ENCODE measurements around the gene NIPA2. TPM values are rescaled to one million over a fixed set of nuclear protein-coding genes. Genes with fewer than 3 reads are reported as not detected.

Gene NIPA2
- total RNA-seq, 1 donor, result 42.5 TPM

DNA sequence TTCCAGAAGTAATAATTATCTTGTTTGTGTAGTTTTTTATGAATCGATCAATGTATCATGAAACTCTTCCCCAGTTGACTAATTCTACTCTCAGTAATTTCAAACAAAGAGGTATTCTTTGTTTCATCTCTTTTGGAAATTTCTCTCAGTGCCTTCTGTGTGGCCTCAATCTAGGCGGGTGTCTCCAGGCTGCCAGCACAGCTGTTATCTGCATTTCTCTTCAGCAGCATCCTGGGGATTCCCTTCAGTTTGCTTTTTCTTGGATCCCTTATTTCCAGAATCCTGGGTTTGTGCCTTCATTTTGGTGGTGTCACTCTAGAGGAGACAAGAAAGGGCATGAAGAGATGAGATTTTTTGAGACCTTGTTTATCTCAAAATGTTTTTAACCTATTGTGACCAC lies 22.7 kb downstream of the NIPA2 start:
- H3K27me3 ChIP-seq (ENCODE audit: insufficient read depth, low read length), result no peaks in the 10 kb centered on the region
- H3K4me3 ChIP-seq (ENCODE audit: low read length), result no peak overlapping the region
- no peaks in the 10 kb centered on the region for H3K9me3 ChIP-seq (ENCODE audit: low read depth, low read length)
- no peaks in the 10 kb centered on the region for H3K4me1 ChIP-seq (ENCODE audit: insufficient read depth, low read length)

DNA sequence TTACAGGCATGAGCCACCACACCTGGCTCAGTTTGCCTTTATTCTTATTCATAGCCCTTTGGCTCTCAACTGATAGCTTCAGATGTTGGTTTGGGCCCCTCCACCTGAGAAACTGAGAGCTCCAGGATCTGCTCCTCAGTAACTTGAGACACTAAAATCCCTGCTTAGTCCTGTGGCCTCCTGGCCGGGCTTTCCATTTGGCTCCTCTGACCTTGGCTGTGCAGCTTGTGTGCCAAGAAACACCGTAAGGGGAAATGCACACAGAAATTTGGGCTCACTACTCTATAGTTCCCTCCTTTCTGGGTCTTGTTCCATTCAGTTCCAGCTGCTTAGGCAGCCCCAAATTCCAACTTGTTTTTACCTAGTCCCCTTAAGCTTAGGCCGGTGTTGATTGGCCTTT lies 24.9 kb downstream of the NIPA2 start:
- no peak overlapping the region for H3K4me3 ChIP-seq (ENCODE audit: low read length)
- H3K4me1 ChIP-seq (ENCODE audit: insufficient read depth, low read length), result no peaks in the 10 kb centered on the region
- H3K9me3 ChIP-seq (ENCODE audit: low read depth, low read length), result no peaks in the 10 kb centered on the region

GRCh38 chr15:22866079-22866478 lies 27.6 kb downstream of the NIPA2 start:
- Histone ChIP-seq H3K4me1 (ENCODE audit: insufficient read depth, low read length) (no peaks in the 10 kb centered on the region), H3K4me3 (ENCODE audit: low read length) (no peak overlapping the region), H3K9me3 (ENCODE audit: low read depth, low read length) (no peaks in the 10 kb centered on the region), H3K27me3 (ENCODE audit: insufficient read depth, low read length) (no peaks in the 10 kb centered on the region)

More for the DNA sequence above, 24.9 kb downstream of the NIPA2 start:
- no peaks in the 10 kb centered on the region for H3K27me3 ChIP-seq (ENCODE audit: insufficient read depth, low read length)

DNA sequence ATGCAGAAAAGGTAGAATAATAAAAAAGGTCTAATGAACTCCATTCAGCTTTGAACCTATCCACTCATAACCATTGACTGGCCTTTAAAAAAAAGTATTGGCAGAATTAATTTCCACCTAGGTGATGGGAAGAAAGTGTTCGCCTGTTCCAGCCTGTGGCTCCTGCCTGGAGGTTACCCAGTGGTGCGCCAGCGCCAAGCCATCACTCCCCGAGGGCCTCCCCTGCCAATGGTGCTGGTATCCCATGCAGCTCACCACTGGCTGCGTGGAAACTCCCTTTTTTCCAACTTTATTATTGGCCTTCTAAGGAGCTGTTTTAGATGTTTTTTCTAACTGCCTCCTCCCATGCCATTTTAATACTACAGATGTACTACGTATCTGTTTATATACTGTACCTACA lies 29.4 kb downstream of the NIPA2 start:
- H3K4me3 ChIP-seq (ENCODE audit: low read length), result no peak overlapping the region
- no peaks in the 10 kb centered on the region for H3K27me3 ChIP-seq (ENCODE audit: insufficient read depth, low read length)
- no peaks in the 10 kb centered on the region for H3K4me1 ChIP-seq (ENCODE audit: insufficient read depth, low read length)
- H3K9me3 ChIP-seq (ENCODE audit: low read depth, low read length), result no peaks in the 10 kb centered on the region

DNA sequence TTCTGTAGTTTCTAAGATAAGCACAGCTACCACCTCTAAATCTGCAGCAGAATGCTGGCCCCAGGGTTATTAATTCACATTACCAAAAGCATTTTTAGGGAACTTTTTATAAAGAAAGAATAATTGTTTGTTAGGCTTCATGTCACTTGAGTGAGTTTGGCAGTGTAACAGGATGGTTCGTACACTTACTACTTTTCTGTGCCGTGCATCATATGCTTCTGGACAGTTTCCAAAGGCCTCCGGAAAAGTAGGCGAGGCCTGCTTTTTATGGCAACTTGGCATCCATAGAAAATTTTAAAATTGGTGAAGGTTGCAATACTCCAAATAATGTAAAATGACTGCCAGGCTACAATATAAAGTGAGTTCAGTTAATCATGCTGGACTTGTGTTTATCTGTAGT lies 30.0 kb downstream of the NIPA2 start:
- Histone ChIP-seq H3K4me1 (ENCODE audit: insufficient read depth, low read length) (no peaks in the 10 kb centered on the region), H3K9me3 (ENCODE audit: low read depth, low read length) (no peaks in the 10 kb centered on the region), H3K4me3 (ENCODE audit: low read length) (no peak overlapping the region), H3K27me3 (ENCODE audit: insufficient read depth, low read length) (no peaks in the 10 kb centered on the region)

DNA sequence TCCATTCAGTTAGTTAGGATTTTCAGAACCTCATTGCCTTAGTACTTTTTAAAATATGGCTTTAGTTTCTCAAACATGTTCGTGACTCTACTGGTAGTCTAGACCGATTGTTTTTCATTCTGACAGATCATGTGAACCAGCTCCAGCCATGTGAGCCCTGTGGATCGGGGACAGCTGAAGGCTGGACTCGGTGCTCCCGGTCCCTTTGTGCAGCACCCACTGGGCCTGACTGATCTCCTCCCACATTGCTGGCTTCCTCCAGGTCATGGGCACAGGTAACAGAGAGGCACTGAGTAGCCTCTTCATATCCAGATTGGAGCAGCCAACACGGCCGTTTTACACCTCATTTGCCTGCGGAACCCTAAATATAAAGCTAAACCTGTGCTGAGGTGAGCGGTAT lies 30.5 kb downstream of the NIPA2 start:
- Histone ChIP-seq H3K4me1 (ENCODE audit: insufficient read depth, low read length) (no peaks in the 10 kb centered on the region), H3K4me3 (ENCODE audit: low read length) (no peak overlapping the region), H3K27me3 (ENCODE audit: insufficient read depth, low read length) (no peaks in the 10 kb centered on the region), H3K9me3 (ENCODE audit: low read depth, low read length) (no peaks in the 10 kb centered on the region)

DNA sequence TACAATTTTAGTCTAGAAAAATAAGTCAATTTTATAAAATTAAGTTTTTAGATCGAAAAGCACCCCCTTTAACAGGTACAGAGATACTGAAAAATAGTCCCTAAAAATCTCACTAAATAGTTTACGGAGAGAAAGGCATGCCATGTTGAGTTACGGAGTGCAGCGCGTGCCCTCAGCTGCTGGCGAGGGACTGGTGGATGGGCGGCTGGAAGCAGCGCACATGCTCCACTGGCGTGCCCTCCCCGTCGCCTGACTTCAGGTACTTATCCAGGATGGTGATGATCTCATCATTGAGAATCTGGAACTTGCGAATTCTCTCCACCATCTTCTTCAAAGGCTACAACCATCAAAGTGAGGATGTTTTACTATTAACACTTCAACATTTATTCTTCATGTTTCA lies 31.4 kb downstream of the NIPA2 start:
- Histone ChIP-seq H3K4me3 (ENCODE audit: low read length) (no peak overlapping the region), H3K4me1 (ENCODE audit: insufficient read depth, low read length) (no peaks in the 10 kb centered on the region), H3K27me3 (ENCODE audit: insufficient read depth, low read length) (no peaks in the 10 kb centered on the region), H3K9me3 (ENCODE audit: low read depth, low read length) (no peaks in the 10 kb centered on the region)

GRCh38 chr15:22870865-22871264 lies 32.4 kb downstream of the NIPA2 start:
- no peaks in the 10 kb centered on the region for H3K9me3 ChIP-seq (ENCODE audit: low read depth, low read length)
- no peaks in the 10 kb centered on the region for H3K4me1 ChIP-seq (ENCODE audit: insufficient read depth, low read length)
- H3K4me3 ChIP-seq (ENCODE audit: low read length), result no peak overlapping the region
- H3K27me3 ChIP-seq (ENCODE audit: insufficient read depth, low read length), result no peaks in the 10 kb centered on the region

DNA sequence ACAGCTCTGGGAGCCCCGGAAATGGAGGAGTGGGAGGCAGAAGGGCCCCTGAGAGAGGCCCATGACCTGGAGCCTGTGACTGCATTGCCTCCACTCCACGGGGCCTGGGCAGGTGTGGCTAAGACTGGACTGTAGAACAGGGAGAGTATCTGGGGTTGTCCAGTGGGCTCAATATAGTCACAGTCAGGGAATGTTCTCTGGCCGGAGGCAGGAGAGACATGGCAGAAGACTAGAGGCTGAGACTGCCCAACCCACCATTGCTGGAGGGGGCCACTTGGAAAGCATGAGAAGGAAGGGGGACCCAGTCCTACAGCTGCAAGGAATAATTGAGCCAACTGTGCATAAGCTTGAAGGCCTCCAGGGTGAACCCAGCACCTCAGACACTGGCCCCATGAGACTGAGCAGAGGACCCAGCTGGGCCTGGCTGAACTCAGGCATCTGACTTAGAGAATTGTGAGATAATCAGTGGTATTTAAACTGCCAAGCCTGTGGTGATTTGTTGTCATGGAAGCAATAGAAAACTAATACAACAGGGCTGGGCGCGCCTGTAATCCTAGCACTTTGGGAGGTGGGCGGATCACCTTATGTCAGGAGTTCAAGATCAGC lies 33.1 kb downstream of the NIPA2 start:
- Histone ChIP-seq H3K4me3 (ENCODE audit: low read length) (no peak overlapping the region), H3K9me3 (ENCODE audit: low read depth, low read length) (no peaks in the 10 kb centered on the region), H3K27me3 (ENCODE audit: insufficient read depth, low read length) (no peaks in the 10 kb centered on the region), H3K4me1 (ENCODE audit: insufficient read depth, low read length) (no peaks in the 10 kb centered on the region)

DNA sequence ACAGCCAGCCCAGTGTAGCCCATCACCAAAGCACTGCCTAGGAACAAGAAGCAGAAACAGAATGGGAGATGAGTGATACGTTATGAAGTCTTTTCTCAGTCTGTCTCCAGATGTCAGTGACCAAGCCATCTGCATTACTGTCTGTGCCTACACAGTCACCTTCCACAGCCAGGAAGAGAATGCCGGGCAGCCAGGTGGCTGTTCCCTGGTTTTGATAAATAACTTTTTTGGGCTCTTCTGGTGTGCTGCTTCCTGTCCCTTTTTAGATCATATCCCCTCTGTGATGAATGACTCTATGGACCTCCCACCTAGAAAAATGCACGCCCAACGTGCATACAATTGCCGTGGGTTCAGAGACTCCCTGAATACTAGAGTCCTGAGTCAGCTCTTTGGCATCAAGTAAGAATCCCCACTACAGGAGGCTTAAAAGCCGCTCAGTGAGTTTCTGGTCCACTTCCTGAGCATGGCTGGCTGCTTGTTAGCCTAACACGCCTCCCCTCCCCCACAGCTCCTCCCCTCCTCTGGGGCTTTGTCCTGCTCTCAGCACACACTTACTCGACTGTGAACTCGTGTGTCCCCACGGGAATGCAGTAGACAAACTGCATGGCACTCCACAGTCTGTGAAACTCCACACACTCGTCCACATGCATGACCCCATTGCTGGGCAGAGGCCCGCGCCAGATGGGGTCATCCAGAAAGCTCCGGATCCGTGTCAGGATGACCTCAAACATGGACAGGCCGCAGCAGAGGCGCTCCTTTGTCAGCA lies 34.7 kb downstream of the NIPA2 start:
- no peak overlapping the region for H3K4me3 ChIP-seq (ENCODE audit: low read length)
- H3K9me3 ChIP-seq (ENCODE audit: low read depth, low read length), result no peaks in the 10 kb centered on the region
- no peaks in the 10 kb centered on the region for H3K27me3 ChIP-seq (ENCODE audit: insufficient read depth, low read length)
- no peaks in the 10 kb centered on the region for H3K4me1 ChIP-seq (ENCODE audit: insufficient read depth, low read length)

DNA sequence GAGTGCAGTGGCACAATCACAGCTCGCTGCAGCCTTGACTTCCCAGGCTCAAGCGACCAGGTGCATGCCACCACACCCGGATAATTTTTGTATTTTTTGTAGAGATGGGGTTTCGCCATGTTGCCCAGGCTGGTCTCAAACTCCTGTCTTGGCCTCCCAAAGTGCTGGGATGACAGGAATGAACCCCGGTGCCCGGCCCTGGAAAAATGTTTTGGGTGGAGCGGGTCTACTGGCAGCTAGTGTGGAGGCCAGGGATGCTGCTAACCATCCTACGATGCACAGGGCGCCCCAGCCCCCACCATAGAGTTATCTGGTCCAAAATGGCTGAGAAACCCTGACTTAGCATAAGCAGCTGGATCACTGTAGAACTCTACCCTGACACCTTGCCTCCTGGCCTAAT lies 35.4 kb downstream of the NIPA2 start:
- H3K27me3 ChIP-seq (ENCODE audit: insufficient read depth, low read length), result no peaks in the 10 kb centered on the region
- no peaks in the 10 kb centered on the region for H3K9me3 ChIP-seq (ENCODE audit: low read depth, low read length)
- H3K4me1 ChIP-seq (ENCODE audit: insufficient read depth, low read length), result no peaks in the 10 kb centered on the region
- no peak overlapping the region for H3K4me3 ChIP-seq (ENCODE audit: low read length)

- Histone ChIP-seq H3K4me1 (ENCODE audit: insufficient read depth, low read length) (no peaks in the 10 kb centered on the region), H3K4me3 (ENCODE audit: low read length) (no peak overlapping the region), H3K9me3 (ENCODE audit: low read depth, low read length) (no peaks in the 10 kb centered on the region), H3K27me3 (ENCODE audit: insufficient read depth, low read length) (no peaks in the 10 kb centered on the region)
Measured at GRCh38 chr15:22874256-22874655, 35.8 kb downstream of the NIPA2 start.

- Histone ChIP-seq H3K4me1 (ENCODE audit: insufficient read depth, low read length) (no peaks in the 10 kb centered on the region), H3K9me3 (ENCODE audit: low read depth, low read length) (no peaks in the 10 kb centered on the region), H3K27me3 (ENCODE audit: insufficient read depth, low read length) (no peaks in the 10 kb centered on the region), H3K4me3 (ENCODE audit: low read length) (no peak overlapping the region)
Measured at GRCh38 chr15:22874966-22875365, 36.5 kb downstream of the NIPA2 start.

DNA sequence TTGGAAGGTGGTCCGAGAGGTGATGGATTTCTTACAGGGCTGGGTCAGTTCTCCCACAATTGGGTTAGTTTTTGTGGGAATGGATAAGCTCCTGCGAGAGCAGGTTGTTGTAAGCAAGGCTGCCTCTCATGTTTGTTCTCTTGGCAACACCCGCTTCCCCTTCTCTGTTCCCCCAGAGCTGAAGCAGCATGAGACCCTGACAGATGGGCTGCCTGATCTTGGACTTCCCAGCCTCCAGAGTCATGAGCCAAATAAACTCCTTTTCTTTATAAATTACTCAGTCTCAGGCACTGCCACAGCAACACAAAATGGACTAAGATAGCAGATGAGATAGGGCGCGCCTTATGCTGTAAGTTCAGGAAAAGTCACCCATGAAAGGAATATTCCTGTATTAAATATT lies 38.7 kb downstream of the NIPA2 start:
- Histone ChIP-seq H3K4me3 (ENCODE audit: low read length) (no peak overlapping the region), H3K27me3 (ENCODE audit: insufficient read depth, low read length) (no peaks in the 10 kb centered on the region), H3K4me1 (ENCODE audit: insufficient read depth, low read length) (no peaks in the 10 kb centered on the region), H3K9me3 (ENCODE audit: low read depth, low read length) (no peaks in the 10 kb centered on the region)

DNA sequence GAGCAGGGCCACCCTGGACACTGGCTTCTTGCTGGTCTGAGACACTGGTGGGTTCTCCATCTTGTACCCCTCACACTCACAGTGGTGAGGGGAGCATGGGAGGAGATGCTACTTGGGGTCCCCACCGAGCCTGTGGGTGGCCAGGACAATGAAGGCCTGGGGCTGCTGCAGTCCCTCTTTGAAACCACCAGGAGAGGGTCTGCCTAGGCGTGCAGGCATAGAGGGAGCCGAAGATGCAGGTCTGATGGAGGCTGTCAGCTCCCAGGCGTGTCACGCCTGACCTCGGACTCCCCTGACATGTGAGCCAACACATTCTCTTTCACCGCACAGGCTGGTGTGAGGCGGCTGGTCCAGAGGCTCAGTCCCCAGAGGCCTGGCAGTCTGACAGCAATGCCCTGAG lies 39.1 kb downstream of the NIPA2 start:
- no peaks in the 10 kb centered on the region for H3K9me3 ChIP-seq (ENCODE audit: low read depth, low read length)
- H3K4me3 ChIP-seq (ENCODE audit: low read length), result no peak overlapping the region
- no peaks in the 10 kb centered on the region for H3K27me3 ChIP-seq (ENCODE audit: insufficient read depth, low read length)
- H3K4me1 ChIP-seq (ENCODE audit: insufficient read depth, low read length), result no peaks in the 10 kb centered on the region

- Histone ChIP-seq H3K4me3 (ENCODE audit: low read length) (no peak overlapping the region), H3K9me3 (ENCODE audit: low read depth, low read length) (no peaks in the 10 kb centered on the region), H3K27me3 (ENCODE audit: insufficient read depth, low read length) (no peaks in the 10 kb centered on the region), H3K4me1 (ENCODE audit: insufficient read depth, low read length) (no peaks in the 10 kb centered on the region)
Measured at GRCh38 chr15:22878103-22878502, 39.6 kb downstream of the NIPA2 start.

Data from mononuclear cell (primary cell).